ENCODE results near the gene PDE1A. TPM values are rescaled to one million over a fixed set of nuclear protein-coding genes. Genes with fewer than 3 reads are reported as not detected.

The PDE1A gene
- total and polyA plus RNA-seq, 2 of the 13 experiments (the other 11 are each of a cell fraction or from before 2014, with no cell fraction given) = not detected

DNA sequence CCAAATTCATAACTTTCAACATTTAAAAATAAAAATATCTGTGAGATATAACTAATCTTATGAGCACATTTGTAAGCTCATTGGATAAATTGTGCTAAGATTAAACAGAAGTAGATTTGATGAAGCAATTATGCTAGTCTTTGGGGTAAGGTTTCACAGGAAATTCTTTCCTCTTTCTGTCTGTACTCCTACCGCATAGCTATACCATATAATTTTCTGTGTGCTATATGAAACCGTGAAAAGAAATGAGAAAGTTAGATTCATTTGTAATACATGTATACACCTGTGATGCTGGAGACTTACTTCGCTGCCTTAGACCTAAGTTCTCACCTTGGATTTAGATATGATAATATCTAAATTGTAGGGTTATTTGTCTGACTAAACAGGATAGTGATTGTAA lies 256.5 kb downstream of the PDE1A start:
- Histone ChIP-seq H3K9ac (ENCODE audit: insufficient read depth, low read depth, low read length) (no peak overlapping the region), H3K27ac (ENCODE audit: extremely low read length, insufficient read depth, low read length) (no peak overlapping the region), H3K79me2 (ENCODE audit: insufficient read depth, low read length) (no peaks in the 10 kb centered on the region), H3K4me2 (ENCODE audit: low read depth, low read length) (no peak overlapping the region), H2AFZ (ENCODE audit: low read length) (no peak overlapping the region), H3K4me1 (ENCODE audit: insufficient read depth, low read length) (no peaks in the 10 kb centered on the region), H3K4me3 (replicated peaks in 1 of 3; ENCODE audit: insufficient read depth in 1 of 3, low read depth in 2 of 3, low read length in 3 of 3) (no peak overlapping the region), H4K20me1 (ENCODE audit: insufficient read depth, low read length) (no peaks in the 10 kb centered on the region), H3K27me3 (ENCODE audit: control insufficient read depth in 1 of 2, insufficient read depth in 2 of 2, low read length in 2 of 2) (no peaks in the 10 kb centered on the region), H3K9me3 (ENCODE audit: low read length) (no peaks in the 10 kb centered on the region), H3K36me3 (replicated peaks in 1 of 2; ENCODE audit: control insufficient read depth in 1 of 2, insufficient read depth in 2 of 2, low read length in 2 of 2) (no peaks in the 10 kb centered on the region)
- ATAC-seq (no peak), DNase-seq (ENCODE audit: low spot score) (no peak), FAIRE-seq (no peak)
- ChIA-PET CTCF (ENCODE audit: low intra/inter-chr PET ratio, low total read pairs) (no interaction called here), POLR2A (no interaction called here)
- 8% methylated on average over 3 of the region's 3 CpGs for WGBS (ENCODE audit: low lambda C conversion rate)
- no TSS peak for BruUV-seq (replicated peaks)
- TF ChIP-seq EZH2 (conservative IDR thresholded peaks at IDR 0.05; ENCODE audit: low read depth, low read length) (no peak), ZSCAN22 (CRISPR knock-in tag; IDR thresholded peaks at IDR 0.05) (no peak), HCFC1 (IDR thresholded peaks at IDR 0.05; ENCODE audit: low read depth, low read length) (no peak), ZNF788 (CRISPR knock-in tag; IDR thresholded peaks at IDR 0.05; ENCODE audit: borderline replicate concordance) (no peak)
- in situ Hi-C loops (cut with HindIII; ENCODE audit: extremely low pct_ligation_motif_present, low pct_unique_long_range_greater_than_20kb) (no loop called here), intact Hi-C loops (cut with micrococcal nuclease; ENCODE audit: unreplicated experiment) (no loop called here)

DNA sequence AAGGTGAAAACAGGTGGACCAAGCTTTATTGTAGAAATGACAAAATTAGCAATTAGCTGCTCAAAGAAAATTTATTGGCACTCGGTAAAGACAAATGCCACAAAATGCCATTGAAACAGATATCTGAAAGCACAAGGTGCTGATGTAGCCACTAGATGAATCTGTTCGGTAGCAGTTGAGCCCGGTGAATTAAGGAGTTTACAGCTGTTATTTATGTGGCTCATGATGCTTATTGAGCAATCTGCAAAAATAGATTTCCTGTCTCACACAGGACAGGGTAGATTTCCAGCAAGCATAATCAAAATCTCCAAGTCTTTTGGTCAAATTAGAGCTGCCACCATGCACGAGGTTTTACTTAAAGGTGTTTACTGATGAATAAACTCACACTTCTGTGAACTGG lies 259.0 kb downstream of the PDE1A start:
- no TSS peak for BruUV-seq (replicated peaks)
- CTCF ChIA-PET (ENCODE audit: low intra/inter-chr PET ratio, low total read pairs) = no interaction called here
- no peak for FAIRE-seq

More for the DNA sequence above, 259.0 kb downstream of the PDE1A start:
- TF ChIP-seq, protein P1, sequence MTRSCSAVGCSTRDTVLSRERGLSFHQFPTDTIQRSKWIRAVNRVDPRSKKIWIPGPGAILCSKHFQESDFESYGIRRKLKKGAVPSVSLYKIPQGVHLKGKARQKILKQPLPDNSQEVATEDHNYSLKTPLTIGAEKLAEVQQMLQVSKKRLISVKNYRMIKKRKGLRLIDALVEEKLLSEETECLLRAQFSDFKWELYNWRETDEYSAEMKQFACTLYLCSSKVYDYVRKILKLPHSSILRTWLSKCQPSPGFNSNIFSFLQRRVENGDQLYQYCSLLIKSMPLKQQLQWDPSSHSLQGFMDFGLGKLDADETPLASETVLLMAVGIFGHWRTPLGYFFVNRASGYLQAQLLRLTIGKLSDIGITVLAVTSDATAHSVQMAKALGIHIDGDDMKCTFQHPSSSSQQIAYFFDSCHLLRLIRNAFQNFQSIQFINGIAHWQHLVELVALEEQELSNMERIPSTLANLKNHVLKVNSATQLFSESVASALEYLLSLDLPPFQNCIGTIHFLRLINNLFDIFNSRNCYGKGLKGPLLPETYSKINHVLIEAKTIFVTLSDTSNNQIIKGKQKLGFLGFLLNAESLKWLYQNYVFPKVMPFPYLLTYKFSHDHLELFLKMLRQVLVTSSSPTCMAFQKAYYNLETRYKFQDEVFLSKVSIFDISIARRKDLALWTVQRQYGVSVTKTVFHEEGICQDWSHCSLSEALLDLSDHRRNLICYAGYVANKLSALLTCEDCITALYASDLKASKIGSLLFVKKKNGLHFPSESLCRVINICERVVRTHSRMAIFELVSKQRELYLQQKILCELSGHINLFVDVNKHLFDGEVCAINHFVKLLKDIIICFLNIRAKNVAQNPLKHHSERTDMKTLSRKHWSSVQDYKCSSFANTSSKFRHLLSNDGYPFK (CRISPR knock-in tag; IDR thresholded peaks at IDR 0.05; ENCODE audit: borderline replicate concordance) = no peak
- TF ChIP-seq MATR3 (CRISPR knock-in tag; IDR thresholded peaks at IDR 0.05) (no peak), CEBPB (IDR thresholded peaks at IDR 0.05; ENCODE audit: borderline replicate concordance, low read depth, low read length) (0 out of 2 replicates have a peak, but pooled peaks have one; percentile 2)
- no peak for ATAC-seq
- in situ Hi-C loops (cut with HindIII; ENCODE audit: extremely low pct_ligation_motif_present, low pct_unique_long_range_greater_than_20kb) (no loop called here), intact Hi-C loops (cut with micrococcal nuclease; ENCODE audit: unreplicated experiment) (no loop called here)
- H3K79me2 ChIP-seq (ENCODE audit: insufficient read depth, low read length) = no peaks in the 10 kb centered on the region
- H3K27ac ChIP-seq (ENCODE audit: extremely low read length, insufficient read depth, low read length) = no peak overlapping the region
- H2AFZ ChIP-seq (ENCODE audit: low read length) = no peak overlapping the region
- POLR2A ChIA-PET = no interaction called here
- no peaks in the 10 kb centered on the region for H3K36me3 ChIP-seq (replicated peaks in 1 of 2; ENCODE audit: control insufficient read depth in 1 of 2, insufficient read depth in 2 of 2, low read length in 2 of 2)
- H3K9me3 ChIP-seq (ENCODE audit: low read length) = no peaks in the 10 kb centered on the region
- no peaks in the 10 kb centered on the region for H3K4me1 ChIP-seq (ENCODE audit: insufficient read depth, low read length)
- no peak overlapping the region for H3K9ac ChIP-seq (ENCODE audit: insufficient read depth, low read depth, low read length)
- H3K4me3 ChIP-seq (replicated peaks in 1 of 3; ENCODE audit: insufficient read depth in 1 of 3, low read depth in 2 of 3, low read length in 3 of 3) = no peak overlapping the region
- 15% methylated on average over 4 of the region's 4 CpGs for WGBS (ENCODE audit: low lambda C conversion rate)
- H4K20me1 ChIP-seq (ENCODE audit: insufficient read depth, low read length) = no peaks in the 10 kb centered on the region
- no peak overlapping the region for H3K4me2 ChIP-seq (ENCODE audit: low read depth, low read length)
- DNase-seq (ENCODE audit: low spot score) = no peak
- no peaks in the 10 kb centered on the region for H3K27me3 ChIP-seq (ENCODE audit: control insufficient read depth in 1 of 2, insufficient read depth in 2 of 2, low read length in 2 of 2)

Measured in HepG2 (cell line).